ENCODE measurements around the gene C2orf80.

DNA sequence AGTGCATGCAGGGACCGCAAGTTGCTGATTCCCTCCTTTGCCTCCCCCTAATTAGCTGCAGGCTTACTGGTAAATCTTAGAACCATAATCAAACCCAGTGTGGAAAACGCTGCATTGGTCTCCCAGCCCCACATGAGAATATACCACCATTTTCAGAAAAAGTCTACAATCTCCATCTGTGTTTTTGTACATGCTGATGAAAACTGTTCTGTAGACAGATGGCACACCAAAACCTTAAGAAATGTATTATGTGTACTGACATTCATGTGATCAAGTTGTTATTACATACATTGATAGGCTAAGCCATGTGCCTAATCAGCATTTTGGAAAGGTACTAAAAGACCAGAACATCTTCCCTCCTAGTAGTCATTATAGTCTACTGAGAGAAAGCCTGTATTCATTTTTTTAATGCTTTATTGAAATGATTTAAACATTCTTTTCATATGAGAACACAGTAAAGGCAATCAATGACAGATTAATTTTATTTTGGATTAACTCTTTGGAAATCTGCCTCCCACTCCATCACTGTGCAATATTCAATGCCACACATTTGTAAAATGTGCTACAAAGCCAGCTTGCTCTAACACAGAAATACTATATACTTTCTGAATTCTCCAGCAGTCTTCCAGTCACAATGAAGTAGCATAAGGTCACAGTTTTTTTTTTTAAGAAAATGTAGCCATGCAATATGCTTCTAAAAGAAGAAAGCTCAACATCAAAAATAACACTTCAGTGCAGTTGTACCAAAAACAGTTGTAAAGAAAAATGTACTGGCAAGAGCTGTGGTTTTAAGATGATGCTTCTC lies 24.7 kb downstream of the C2orf80 start:
- TF ChIP-seq CTCF (conservative IDR thresholded peaks at IDR 0.05) (no peak), EZH2 (IDR thresholded peaks at IDR 0.05; ENCODE audit: low read depth) (no peak)

All from PC-9 (cell line).